Esophagus muscularis mucosa (tissue), 4 donors: ENCODE data around the gene KCNMB2. TPM values are rescaled to one million over a fixed set of nuclear protein-coding genes. Genes with fewer than 3 reads are reported as not detected.

Experiments used
- DNase-seq: peaks from one replicate; pipeline ENCODE4 v3.0.0-alpha.2; 2017; ENCODE audit errors: extremely low spot score
- H3K27ac ChIP-seq, 4 donors: fragments of 200-600 bp; sonication (generic); replicated peaks in 1 of 4; 1 replicate in 3 of 4; 2 replicates in 1 of 4; pipeline ENCODE4 v1.5.1; 2016 to 2019; ENCODE audit warnings: mild to moderate bottlenecking in 1 of 4
- H3K27me3 ChIP-seq, 4 donors: fragments of 200-600 bp; sonication (generic); one replicate each; pipeline versions ENCODE4 v1.5.1 to v1.6.0; 2016 to 2019
- H3K36me3 ChIP-seq, 4 donors: fragments of 200-600 bp; sonication (generic); one replicate each; pipeline ENCODE4 v1.5.1; 2016 to 2019
- H3K4me1 ChIP-seq, 4 donors: fragments of 200-600 bp; sonication (generic); one replicate each; pipeline ENCODE4 v1.5.1; 2016 to 2019
- H3K4me3 ChIP-seq, 4 donors: fragments of 200-600 bp; sonication (generic); 1 replicate in 2 of 4; 2 replicates in 2 of 4; pipeline ENCODE4 v1.5.1; 2016 to 2019; ENCODE audit warnings: mild to moderate bottlenecking in 4 of 4, moderate library complexity in 1 of 4
- H3K9me3 ChIP-seq, 4 donors: fragments of 200-600 bp; sonication (generic); 1 replicate in 3 of 4; 2 replicates in 1 of 4; pipeline ENCODE4 v1.5.1; 2016 to 2019
- EP300 ChIP-seq: sonication (generic); formaldehyde crosslinking; IDR thresholded peaks from one replicate; pipeline ENCODE4 v1.6.1; 2017; ENCODE audit warnings: antibody characterized with exemption
- POLR2A ChIP-seq: fragments of 450-650 bp; IDR thresholded peaks from one replicate; pipeline ENCODE4 v1.6.1; 2017; ENCODE audit warnings: antibody characterized with exemption, moderate library complexity, mild to moderate bottlenecking, low read depth
- POLR2AphosphoS5 ChIP-seq, 2 donors: sonication (generic); formaldehyde crosslinking; IDR thresholded peaks; one replicate each; pipeline ENCODE4 v1.6.1; 2017; ENCODE audit warnings: antibody characterized with exemption in 2 of 2
- WGBS: methylation state at CpG from one replicate; pipeline ENCODE4 v1.1.5; 2018; 5-methylcytosine and 5-hydroxymethylcytosine counted together
- intact Hi-C: fragments of 100-400 bp; cut with DNase I; formaldehyde crosslinking; loops from one replicate; pipeline ENCODE4 v1.15.1; 2023
- total RNA-seq, 4 donors: library from RNA; depleted of rRNA; stranded (reverse); fragments of >200 nt; gene quantifications; one replicate each; pipeline versions ENCODE4 v1.1.0 to v1.2.1, GENCODE V29; 2016
- TF ChIP-seq, protein P1 (sequence below), 3 experiments: fragments of 200-600 bp in 2 of 3; fragments of 450-650 bp in 1 of 3; sonication (generic) in 2 of 3; IDR thresholded peaks; one replicate each; pipeline ENCODE4 v1.5.1; 2017 to 2019; ENCODE audit warnings: antibody characterized with exemption in 3 of 3, mild to moderate bottlenecking in 2 of 3, moderate library complexity in 1 of 3

KCNMB2 gene
- total RNA-seq, 4 donors from 2014 or later: 0.17 to 0.40 TPM; not detected in 2

DNA sequence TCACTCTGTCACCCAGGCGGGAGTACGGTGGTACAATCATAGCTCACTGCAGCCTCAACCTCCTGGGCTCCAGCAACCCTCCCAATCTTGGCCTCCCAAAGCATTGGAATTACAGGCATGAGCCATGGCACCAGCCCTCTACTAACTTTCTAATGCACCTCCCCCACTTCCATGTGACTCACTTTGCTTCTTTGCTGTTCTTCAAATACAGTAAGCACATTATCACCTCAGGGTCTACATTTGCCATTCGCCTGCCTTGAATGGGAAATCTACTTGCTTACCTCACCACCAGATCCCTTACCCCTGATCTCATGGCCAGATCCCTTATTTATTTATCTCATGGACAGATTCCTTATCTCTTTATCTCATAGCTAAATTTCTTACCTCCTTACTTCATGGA is 235.3 kb downstream of the KCNMB2 start:
- Histone ChIP-seq H3K27ac (no peak overlapping the region), H3K9me3 (no peaks in the 10 kb centered on the region), H3K4me3 (no peak overlapping the region), H3K4me1 (peaks cover 0 to 10% (median 5%) of the 10 kb centered on the region in 4 donors), H3K36me3 (no peaks in the 10 kb centered on the region), H3K27me3 (no peaks in the 10 kb centered on the region)
- DNase-seq: no peak
- 98% methylated on average over 3 of the region's 3 CpGs for WGBS
- no peak for TF ChIP-seq EP300
- TF ChIP-seq POLR2A: no peak
- TF ChIP-seq POLR2AphosphoS5 (IDR thresholded peaks at IDR 0.05): no peak
- TF ChIP-seq, protein P1, sequence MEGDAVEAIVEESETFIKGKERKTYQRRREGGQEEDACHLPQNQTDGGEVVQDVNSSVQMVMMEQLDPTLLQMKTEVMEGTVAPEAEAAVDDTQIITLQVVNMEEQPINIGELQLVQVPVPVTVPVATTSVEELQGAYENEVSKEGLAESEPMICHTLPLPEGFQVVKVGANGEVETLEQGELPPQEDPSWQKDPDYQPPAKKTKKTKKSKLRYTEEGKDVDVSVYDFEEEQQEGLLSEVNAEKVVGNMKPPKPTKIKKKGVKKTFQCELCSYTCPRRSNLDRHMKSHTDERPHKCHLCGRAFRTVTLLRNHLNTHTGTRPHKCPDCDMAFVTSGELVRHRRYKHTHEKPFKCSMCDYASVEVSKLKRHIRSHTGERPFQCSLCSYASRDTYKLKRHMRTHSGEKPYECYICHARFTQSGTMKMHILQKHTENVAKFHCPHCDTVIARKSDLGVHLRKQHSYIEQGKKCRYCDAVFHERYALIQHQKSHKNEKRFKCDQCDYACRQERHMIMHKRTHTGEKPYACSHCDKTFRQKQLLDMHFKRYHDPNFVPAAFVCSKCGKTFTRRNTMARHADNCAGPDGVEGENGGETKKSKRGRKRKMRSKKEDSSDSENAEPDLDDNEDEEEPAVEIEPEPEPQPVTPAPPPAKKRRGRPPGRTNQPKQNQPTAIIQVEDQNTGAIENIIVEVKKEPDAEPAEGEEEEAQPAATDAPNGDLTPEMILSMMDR (IDR thresholded peaks at IDR 0.05): no peak
- intact Hi-C loops: no loop called here

DNA sequence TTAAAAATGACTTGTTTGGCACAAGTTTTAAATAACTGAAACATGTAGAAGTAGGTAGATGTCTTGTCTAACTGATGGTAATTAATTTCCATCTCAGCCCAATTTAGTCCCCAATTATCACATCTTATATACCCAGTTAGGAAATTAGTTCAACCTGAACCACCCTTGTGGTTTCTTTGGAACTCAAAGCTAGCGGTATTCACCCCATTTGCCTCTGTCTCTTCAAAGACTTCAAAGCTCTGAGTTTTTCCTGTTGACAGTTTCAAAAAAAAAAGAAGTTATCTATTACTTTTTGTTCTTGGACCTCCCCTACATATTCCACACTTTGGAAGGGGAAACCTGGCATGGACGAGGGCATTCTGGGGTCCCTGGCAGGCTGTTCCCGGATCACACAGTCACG is 236.5 kb downstream of the KCNMB2 start:
- Histone ChIP-seq H3K4me1 (peaks cover 0 to under 1% (median 0%) of the 10 kb centered on the region in 4 donors), H3K27me3 (no peaks in the 10 kb centered on the region), H3K36me3 (no peaks in the 10 kb centered on the region), H3K4me3 (no peak overlapping the region), H3K9me3 (no peaks in the 10 kb centered on the region), H3K27ac (no peak overlapping the region)
- DNase-seq: no peak
- intact Hi-C loops: no loop called here
- no peak for TF ChIP-seq POLR2AphosphoS5 (IDR thresholded peaks at IDR 0.05)
- no peak for TF ChIP-seq POLR2A
- TF ChIP-seq, protein P1 (IDR thresholded peaks at IDR 0.05): no peak
- no peak for TF ChIP-seq EP300
- 94% methylated on average over 4 of the region's 4 CpGs for WGBS

DNA sequence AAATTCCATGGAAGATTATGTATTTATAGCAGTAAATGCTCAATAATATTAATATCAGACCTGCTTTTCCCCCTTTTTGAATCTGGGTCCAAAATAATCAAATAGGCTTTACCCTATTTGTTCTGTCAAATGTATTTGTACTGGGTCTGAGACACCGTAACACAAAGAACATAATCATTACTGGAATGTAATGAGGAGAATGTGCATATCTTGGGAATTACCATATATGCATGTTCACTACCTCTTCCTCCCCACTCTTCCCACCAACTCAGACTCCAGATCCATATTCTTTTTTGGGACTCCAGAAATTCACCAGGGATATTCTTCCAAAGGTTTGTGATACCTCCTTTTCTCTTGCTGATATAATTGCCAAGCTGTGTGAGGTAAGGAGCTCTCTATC is 237.1 kb downstream of the KCNMB2 start:
- H3K4me1 ChIP-seq: no peaks in the 10 kb centered on the region
- WGBS: 100% methylated on average over 1 of the region's 1 CpG
- H3K27me3 ChIP-seq: no peaks in the 10 kb centered on the region
- no peak overlapping the region for H3K27ac ChIP-seq
- TF ChIP-seq POLR2AphosphoS5 (IDR thresholded peaks at IDR 0.05) (no peak), EP300 (no peak), POLR2A (no peak)
- TF ChIP-seq, protein P1 (IDR thresholded peaks at IDR 0.05): no peak
- H3K36me3 ChIP-seq: no peaks in the 10 kb centered on the region
- intact Hi-C loops: no loop called here
- H3K4me3 ChIP-seq: no peak overlapping the region
- no peaks in the 10 kb centered on the region for H3K9me3 ChIP-seq
- no peak for DNase-seq

DNA sequence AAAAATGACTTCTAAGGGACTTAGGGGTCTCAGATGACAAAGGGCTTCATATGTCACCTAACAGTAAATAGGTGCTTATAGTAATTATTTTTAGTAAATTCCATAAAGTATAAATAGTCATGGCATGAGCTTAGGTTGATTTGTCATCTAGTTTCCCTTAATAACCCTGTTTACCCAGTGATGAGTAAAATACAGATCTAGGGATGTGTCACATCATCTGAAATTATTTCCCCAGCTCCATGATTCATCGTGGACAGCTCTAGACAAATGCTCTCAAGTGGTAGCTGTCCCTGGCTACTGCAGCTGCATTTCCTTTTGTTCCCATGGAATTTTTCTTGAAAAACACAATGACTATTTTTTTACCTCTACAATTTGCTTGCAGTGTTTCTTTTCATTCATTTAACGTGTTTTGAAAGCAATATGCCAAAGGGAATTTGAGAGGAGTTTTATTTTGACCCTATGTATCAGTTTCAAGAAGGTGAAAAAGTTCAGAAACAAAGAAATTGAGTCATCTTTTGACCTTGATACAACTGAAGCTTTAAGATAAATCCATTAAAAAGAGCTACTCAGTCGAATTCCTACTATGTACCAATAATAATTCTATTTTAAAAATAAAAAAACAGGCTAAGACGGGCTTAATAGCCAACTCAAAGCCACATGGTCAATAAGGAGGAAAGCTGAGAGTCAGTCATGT is 241.6 kb downstream of the KCNMB2 start:
- Histone ChIP-seq H3K9me3 (no peaks in the 10 kb centered on the region), H3K4me1 (no peaks in the 10 kb centered on the region), H3K27ac (no peak overlapping the region), H3K36me3 (no peaks in the 10 kb centered on the region), H3K27me3 (no peaks in the 10 kb centered on the region), H3K4me3 (no peak overlapping the region)
- intact Hi-C loops: no loop called here
- no peak for TF ChIP-seq POLR2A
- no peak for TF ChIP-seq POLR2AphosphoS5 (IDR thresholded peaks at IDR 0.05)
- TF ChIP-seq EP300: no peak
- TF ChIP-seq, protein P1 (IDR thresholded peaks at IDR 0.05): no peak
- no peak for DNase-seq
- 69% methylated on average over 4 of the region's 4 CpGs for WGBS

DNA sequence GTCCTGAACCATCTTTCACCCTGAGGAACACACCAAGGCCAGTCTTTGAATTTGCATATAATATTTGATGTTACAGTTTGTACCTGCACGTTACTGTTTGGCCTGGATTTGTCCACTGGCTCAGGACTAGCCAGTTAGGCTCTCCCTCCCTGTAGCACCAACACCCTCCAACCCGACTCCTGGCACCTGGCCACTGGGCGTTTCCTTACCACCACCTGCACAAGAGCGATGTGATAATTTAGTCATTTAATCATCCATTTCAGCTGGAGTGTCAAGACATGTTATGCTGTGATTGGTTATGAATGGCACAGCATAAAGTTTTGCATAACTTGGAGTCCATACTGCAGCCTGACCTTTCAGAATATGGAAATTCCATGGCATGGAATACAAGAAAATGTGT is 242.4 kb downstream of the KCNMB2 start:
- intact Hi-C loops: no loop called here
- TF ChIP-seq POLR2A: no peak
- Histone ChIP-seq H3K27ac (no peak overlapping the region), H3K36me3 (no peaks in the 10 kb centered on the region), H3K4me3 (no peak overlapping the region), H3K4me1 (no peaks in the 10 kb centered on the region), H3K9me3 (no peaks in the 10 kb centered on the region), H3K27me3 (no peaks in the 10 kb centered on the region)
- DNase-seq: no peak
- WGBS: 81% methylated on average over 4 of the region's 4 CpGs
